HepG2 (cell line): ENCODE results near the gene PHKG2. TPM values are rescaled to one million over a fixed set of nuclear protein-coding genes. Genes with fewer than 3 reads are reported as not detected.
A peak's percentile ranks its signal among the peaks of the same experiment; 100 is the strongest.

Experiments used
- BATF2 ChIP-seq: sonication (generic); formaldehyde crosslinking; IDR thresholded peaks from 2 replicates; pipeline ENCODE4 v1.8.0; 2022; ENCODE audit warnings: mild to moderate bottlenecking, missing genetic modification reagents, moderate library complexity
- ISX ChIP-seq: sonication (generic); formaldehyde crosslinking; conservative IDR thresholded peaks from 2 replicates; pipeline ENCODE4 v1.5.0; 2020; ENCODE audit warnings: missing genetic modification reagents
- MBNL3 ChIP-seq: fragments of 250-450 bp; sonication (Bioruptor Pico); conservative IDR thresholded peaks from 2 replicates; pipeline ENCODE4 v1.8.0; 2022; ENCODE audit warnings: mild to moderate bottlenecking, inconsistent platforms
- ZBTB7B ChIP-seq: sonication (generic); formaldehyde crosslinking; IDR thresholded peaks from 2 replicates; pipeline ENCODE4 v1.4.0; 2020; ENCODE audit warnings: missing genetic modification reagents
- polyA plus RNA-seq, 8 experiments: library from polyadenylated mRNA; depleted of rRNA in 3 of 8; stranded (reverse) in 7 of 8; unstranded in 1 of 8; fragments of >200 nt; fragmentation: Illumina TruSeq in 4 of 8; extraction: Trizol in 4 of 8; gene quantifications; 2 replicates each; pipeline versions ENCODE4 v1.2.1 to v1.2.3, GENCODE V29; 2011 to 2016; ENCODE audit warnings: low read depth in 4 of 8, missing spikeins in 1 of 8, mixed read lengths in 1 of 8; ENCODE audit not compliant: insufficient read depth in 1 of 8
- total RNA-seq, 5 experiments: library from RNA; depleted of rRNA; stranded (reverse); fragments of >200 nt; fragmentation: Illumina TruSeq; extraction: Trizol; gene quantifications; 2 replicates each; pipeline ENCODE4 v1.2.3, GENCODE V29; 2016; ENCODE audit warnings: low read depth in 1 of 5
- TF ChIP-seq, protein P1 (sequence below): sonication (generic); formaldehyde crosslinking; IDR thresholded peaks from 2 replicates; pipeline ENCODE4 v1.4.0; 2020; ENCODE audit warnings: missing genetic modification reagents, borderline replicate concordance
- TF ChIP-seq, protein P2 (sequence below): sonication (generic); formaldehyde crosslinking; IDR thresholded peaks from 2 replicates; pipeline ENCODE4 v1.4.0; 2020; ENCODE audit warnings: missing genetic modification reagents

PHKG2 gene
- total and polyA plus RNA-seq, 2 of the 13 experiments (the other 11 are each of a cell fraction or from before 2014, with no cell fraction given), result 37.4 to 42.1 TPM

DNA sequence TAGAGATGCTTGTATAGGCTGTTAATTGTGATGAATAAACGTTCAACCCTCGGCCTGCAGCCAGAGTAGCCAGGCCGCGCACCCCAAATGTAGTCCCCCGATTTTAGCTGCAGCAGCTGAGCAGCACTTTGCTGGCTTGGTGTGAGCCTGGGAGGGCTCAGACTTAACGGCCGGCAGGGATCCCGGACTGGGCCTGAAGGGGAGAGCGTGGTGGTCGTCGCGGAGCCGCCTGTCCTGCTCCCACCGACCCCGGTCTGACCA, 26.8 kb downstream of the PHKG2 start (continued):
- TF ChIP-seq, protein P1, sequence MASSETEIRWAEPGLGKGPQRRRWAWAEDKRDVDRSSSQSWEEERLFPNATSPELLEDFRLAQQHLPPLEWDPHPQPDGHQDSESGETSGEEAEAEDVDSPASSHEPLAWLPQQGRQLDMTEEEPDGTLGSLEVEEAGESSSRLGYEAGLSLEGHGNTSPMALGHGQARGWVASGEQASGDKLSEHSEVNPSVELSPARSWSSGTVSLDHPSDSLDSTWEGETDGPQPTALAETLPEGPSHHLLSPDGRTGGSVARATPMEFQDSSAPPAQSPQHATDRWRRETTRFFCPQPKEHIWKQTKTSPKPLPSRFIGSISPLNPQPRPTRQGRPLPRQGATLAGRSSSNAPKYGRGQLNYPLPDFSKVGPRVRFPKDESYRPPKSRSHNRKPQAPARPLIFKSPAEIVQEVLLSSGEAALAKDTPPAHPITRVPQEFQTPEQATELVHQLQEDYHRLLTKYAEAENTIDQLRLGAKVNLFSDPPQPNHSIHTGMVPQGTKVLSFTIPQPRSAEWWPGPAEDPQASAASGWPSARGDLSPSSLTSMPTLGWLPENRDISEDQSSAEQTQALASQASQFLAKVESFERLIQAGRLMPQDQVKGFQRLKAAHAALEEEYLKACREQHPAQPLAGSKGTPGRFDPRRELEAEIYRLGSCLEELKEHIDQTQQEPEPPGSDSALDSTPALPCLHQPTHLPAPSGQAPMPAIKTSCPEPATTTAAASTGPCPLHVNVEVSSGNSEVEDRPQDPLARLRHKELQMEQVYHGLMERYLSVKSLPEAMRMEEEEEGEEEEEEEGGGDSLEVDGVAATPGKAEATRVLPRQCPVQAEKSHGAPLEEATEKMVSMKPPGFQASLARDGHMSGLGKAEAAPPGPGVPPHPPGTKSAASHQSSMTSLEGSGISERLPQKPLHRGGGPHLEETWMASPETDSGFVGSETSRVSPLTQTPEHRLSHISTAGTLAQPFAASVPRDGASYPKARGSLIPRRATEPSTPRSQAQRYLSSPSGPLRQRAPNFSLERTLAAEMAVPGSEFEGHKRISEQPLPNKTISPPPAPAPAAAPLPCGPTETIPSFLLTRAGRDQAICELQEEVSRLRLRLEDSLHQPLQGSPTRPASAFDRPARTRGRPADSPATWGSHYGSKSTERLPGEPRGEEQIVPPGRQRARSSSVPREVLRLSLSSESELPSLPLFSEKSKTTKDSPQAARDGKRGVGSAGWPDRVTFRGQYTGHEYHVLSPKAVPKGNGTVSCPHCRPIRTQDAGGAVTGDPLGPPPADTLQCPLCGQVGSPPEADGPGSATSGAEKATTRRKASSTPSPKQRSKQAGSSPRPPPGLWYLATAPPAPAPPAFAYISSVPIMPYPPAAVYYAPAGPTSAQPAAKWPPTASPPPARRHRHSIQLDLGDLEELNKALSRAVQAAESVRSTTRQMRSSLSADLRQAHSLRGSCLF, result peak; percentile 50
- TF ChIP-seq, protein P2, sequence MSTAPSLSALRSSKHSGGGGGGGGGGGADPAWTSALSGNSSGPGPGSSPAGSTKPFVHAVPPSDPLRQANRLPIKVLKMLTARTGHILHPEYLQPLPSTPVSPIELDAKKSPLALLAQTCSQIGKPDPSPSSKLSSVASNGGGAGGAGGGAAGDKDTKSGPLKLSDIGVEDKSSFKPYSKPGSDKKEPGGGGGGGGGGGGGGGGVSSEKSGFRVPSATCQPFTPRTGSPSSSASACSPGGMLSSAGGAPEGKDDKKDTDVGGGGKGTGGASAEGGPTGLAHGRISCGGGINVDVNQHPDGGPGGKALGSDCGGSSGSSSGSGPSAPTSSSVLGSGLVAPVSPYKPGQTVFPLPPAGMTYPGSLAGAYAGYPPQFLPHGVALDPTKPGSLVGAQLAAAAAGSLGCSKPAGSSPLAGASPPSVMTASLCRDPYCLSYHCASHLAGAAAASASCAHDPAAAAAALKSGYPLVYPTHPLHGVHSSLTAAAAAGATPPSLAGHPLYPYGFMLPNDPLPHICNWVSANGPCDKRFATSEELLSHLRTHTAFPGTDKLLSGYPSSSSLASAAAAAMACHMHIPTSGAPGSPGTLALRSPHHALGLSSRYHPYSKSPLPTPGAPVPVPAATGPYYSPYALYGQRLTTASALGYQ (CRISPR knock-in tag), result 0 out of 2 replicates have a peak, but pooled peaks have one; percentile 39
- TF ChIP-seq ZBTB7B (CRISPR knock-in tag), result peak; percentile 73; the same call in 1 of the 2 replicates
- TF ChIP-seq MBNL3 (CRISPR knock-in tag), result no peak
- 0 out of 2 replicates have a peak, but pooled peaks have one; percentile 6 for TF ChIP-seq BATF2 (CRISPR knock-in tag)
- 0 out of 2 replicates have a peak, but pooled peaks have one; percentile 70 for TF ChIP-seq ISX (CRISPR knock-in tag)
